HUDEP-2 (cell line): ENCODE data around the gene ZNF292.
A peak's percentile ranks its signal among the peaks of the same experiment; 100 is the strongest.
"Not testable (repeated sequence)": the region's sequence is repeated elsewhere in the genome, so short reads cannot be mapped to it uniquely, and the experiment has no call there.

Source experiments
- DNase-seq, 76 experiments: peaks; one replicate each; lab custom pipeline; 2025; ENCODE audit not compliant: unreplicated experiment in 76 of 76; lab: John Stamatoyannopoulos, UW

The ZNF292 gene

DNA sequence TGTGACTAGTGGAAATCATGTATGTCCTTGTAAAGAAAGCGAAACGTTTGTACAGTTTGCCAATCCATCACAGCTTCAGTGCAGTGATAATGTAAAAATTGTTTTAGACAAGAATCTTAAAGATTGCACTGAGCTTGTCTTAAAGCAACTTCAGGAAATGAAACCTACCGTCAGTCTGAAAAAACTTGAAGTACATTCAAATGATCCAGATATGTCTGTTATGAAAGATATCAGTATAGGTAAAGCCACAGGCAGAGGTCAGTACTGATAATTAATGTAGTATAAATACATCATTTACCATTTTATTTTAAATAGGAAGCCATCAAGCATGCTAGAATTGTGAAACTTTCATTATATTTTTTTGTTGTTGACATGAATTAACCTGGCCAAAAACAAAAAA is 106.2 kb downstream of the ZNF292 start:
- peak in 1 of 76 experiments; percentile 27 for DNase-seq

DNA sequence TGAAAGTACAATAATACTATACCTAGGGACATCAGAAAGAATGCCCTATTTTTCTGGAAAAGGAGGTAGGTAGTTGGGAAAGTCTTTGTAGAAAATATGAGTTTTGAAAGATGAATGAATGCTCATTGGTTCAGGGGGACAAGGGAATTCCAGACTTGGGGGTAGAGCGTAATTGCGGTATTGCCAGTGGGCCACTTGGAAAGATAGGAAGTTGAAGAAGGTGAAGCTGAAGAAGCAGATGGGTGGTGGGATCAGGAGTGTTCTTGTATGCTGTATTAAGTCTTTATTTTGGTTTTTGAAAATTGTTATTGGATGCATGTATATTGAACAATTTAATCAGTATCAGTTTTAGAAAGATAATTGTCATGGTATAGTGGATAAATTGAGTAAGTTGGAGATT is 109.1 kb downstream of the ZNF292 start:
- DNase-seq: no peak

DNA sequence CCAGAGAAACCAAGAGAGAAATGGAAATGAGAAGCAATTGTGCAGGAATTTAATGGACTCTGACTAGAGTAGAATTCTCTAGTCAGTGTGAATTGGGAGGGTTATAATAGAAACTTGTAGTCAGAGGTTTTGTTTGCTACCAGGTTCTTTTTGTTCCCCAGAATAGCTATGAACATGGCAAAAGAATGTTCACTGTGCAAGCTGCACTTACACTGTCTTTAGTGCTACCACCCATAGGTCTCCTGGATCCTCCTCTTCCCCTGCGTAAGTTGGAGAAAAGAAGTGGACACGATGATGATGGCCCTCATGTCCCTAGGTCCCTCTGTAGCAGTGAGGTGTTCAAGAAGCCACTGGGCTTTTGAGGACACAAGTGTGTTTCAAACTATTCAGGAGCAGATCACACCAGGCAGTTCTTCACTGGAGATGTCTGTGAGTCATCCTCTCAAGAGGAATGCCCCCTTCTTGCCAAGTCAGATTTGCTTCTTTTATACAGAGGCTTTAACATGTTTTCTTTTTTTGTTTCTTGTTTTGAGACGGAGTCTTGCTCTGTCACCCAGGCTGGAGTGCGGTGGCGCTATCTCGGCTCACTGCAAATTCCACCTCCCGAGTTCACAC is 119.4 kb downstream of the ZNF292 start:
- no peak for DNase-seq

DNA sequence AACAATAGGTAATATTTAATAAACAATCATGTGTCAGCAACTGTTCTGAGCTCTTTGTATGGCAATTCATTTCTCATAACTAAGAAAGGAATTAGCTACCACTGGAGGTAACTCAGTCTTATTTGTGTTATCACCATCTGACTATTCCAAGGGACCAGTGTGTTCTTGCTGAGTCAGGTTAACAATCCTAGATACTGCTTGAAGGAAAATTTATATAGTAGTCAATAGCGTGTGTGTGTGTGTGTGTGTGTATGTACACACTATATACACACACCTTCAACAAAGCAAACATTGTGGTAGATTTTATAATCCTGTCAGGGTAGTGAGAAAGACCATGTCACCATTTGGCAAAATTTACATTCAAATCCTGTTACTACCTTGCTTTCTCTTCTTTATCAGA is 121.3 kb downstream of the ZNF292 start:
- no peak for DNase-seq

DNA sequence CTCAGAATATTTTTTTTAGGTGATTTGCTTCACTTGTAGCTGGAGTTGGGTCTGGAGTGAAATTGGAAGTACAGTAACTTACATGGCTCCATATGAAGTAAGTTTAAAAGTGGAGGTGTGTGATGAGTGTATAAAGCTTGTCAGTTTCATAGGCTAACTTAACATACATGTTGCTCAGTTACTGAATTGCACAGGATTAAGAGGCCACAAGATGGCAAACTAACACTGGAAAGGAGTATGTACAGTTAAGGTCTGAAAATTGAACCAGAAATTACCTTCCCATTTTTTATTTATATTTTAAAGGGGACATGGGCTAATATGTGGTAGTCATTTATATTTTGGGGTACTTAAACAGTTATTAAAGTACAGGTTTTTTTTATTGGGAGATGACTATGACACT is 121.8 kb downstream of the ZNF292 start:
- peak in 31 of 76 experiments; percentile 1 to 64 (median 40) for DNase-seq

DNA sequence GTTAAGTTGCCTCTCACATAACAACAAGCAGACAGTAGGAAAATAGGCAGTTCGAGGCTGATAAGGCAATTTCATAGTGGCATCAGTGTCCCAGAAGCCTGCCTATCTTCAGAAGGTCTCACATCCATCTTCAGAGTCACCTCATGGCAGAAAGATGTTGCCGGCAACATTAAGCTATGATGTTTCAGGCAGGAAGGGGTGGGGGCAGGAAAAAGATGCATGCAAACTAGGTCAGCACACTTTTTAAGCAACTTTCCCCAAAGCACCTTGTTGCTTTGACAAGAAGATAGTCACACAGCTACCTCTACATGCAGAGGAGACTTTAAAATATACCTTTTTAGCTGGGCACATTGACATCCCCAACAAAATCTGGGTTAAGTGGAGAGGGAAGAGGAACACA is 123.8 kb downstream of the ZNF292 start:
- DNase-seq: peak in 4 of 76 experiments; percentile 8 to 33 (median 14)

DNA sequence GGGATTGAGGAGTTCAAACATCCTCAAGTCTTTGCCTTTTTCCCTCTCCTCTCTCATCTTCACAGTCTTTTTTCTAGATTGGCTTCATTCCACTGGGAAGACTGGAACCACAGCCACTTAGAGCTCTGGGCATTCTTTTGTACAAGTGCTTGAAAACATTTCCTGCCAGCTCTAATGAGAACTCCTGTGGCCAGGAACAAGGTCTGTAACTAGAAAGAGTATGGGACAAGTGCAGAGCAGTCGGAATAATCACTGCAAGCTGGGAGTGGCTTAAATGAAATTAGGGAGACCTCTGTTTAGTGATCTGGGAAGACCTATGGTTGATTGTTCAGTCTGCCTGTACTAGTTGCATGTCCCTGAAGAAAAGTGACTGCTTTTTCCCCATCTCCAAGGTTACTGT is 126.1 kb downstream of the ZNF292 start:
- no peak for DNase-seq

DNA sequence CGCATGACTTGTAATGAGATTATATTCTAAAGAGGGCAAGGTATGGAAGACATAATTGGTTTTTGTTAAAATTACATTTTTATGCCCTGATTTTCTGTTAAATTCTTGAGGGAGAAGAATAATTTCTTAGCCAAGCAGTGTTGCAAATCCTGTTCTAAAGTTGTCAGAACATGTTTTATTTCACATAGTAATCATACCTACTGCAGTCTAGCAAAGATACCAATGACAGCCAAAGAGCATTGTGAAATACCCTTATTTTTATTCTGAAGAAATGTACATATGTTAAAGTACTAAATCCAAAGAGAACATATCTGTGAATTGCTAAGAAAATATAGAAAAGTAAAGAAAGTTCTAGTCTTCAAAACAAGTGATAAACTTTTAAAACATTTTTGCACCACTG is 127.4 kb downstream of the ZNF292 start:
- no peak for DNase-seq

DNA sequence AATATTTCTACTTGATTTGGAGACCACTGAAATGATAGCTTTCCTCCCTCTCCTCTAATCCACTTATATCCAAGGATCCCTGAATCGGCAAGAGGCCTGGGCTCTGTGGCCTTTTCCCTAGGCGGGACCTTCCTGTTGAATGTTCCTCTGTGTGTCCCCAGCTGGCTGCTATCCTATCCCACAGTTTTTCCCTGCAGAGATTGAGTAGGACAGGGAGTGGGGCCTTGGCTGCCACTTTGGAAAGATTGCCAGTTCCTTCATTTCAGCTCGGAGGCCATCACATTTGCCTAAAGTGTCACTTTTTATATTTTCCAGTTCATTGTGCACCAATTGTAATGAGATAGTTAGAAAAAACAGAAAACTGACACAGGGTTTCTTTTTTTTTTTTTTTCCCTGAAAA is 128.1 kb downstream of the ZNF292 start:
- no peak for DNase-seq

DNA sequence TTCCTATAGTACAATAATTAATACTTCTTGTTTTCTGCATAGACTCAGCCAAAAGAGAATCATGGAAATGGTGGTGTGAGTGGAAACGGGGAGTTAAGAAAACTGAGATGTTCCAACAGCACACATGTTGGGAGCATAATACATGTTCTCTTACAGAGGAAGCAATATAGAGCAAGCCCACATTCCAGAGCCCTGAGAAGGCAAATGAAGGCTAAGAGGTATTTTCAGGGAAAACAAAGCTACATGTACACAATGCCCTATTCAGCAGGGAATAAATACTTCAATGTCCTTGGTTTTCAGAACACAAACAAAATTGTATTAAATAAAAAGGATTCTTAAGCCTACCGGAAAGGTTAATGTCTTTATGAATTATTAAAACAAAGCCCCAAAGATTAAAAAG is 131.9 kb downstream of the ZNF292 start:
- DNase-seq: no peak

DNA sequence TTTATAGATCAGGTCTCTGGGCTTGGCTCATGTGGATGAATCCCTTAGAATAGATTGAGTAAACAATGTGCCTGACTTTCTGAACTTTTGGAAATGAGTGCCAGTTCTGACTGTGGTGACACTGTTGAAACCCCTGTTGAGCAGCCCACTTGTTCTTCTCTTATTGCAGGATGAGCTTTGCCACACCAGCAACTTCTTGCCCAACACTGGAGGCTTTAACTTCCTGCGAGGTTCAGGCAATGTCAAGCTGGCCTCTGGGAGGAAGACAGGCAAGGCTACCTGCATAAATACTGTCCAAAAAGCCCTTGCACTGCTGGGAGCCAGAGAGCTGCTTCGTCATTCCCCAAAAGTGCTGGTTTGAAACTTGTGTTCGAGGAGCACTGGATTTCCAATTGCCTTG is 134.2 kb downstream of the ZNF292 start:
- DNase-seq: no peak

DNA sequence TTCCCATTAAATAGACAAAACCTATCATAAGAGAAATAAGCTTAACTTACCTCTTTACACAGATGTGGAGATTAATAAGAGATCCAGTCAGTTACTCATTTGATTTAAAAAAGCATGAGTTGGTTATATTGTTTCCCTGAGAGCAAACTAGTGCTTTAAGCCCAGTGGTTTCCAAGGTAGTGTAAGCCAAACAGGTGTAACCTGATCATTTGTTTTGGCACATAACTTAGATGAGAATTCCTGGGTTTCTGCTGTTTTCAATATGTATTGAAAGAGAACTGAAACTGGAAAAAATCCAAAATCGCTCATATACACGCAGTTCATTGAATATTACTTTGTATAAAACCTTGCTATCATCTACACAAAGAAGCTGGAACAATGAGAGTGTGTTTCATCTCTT is 136.5 kb downstream of the ZNF292 start:
- no peak for DNase-seq

DNA sequence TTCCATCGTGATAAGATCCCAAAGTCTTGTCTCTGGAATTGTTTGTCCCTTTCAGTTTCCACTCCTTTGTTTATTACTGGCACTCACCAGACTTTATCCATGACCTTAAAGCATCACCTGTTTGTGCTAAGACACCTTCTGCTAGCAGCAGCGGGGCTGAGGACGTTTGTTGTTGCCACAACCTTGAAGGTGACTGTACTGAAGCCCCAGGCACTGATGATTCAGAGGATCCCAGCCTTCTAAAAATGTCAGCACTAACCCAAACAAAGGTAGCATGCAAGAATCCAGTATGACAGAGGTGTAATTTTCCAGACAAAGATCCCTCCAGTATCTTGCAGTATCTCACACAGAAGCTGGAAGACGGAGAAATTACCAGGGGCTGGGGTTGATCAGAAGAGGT is 138.2 kb downstream of the ZNF292 start:
- no peak for DNase-seq

DNA sequence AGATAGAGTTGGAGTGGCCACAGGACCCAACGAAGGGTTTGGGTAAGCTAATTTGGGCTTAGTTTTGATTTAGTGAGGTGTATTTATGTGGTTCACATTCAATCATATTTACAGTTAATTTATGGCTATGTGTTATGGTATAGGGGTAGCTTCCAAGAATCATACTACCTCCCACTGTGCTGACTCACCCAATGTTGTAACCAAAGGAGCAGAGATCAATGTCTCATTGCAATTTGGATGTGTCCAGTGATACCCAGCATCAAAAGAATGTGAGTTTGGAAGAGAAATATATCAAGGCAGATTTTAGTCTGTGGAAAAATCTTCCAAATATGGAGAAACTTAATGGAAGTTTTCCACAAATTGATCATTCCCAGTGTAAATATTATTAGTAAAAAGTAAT is 141.8 kb downstream of the ZNF292 start:
- DNase-seq: no peak

DNA sequence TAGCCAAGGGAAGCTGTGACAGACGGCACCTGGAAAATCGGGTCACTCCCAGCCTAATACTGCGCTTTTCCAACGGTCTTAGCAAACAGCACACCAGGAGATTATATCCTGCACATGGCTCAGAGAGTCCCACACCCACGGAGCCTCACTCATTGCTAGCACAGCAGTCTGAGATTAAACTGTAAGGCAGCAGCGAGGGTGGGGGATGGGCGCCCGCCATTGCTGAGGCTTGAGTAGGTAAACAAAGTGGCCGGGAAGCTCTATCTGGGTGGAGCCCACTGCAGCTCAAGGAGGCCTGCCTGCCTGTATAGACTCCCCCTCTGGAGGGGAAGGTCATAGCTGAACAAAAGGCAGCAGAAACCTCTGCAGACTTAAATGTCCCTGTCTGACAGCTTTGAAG is 145.9 kb downstream of the ZNF292 start:
- DNase-seq: not testable (repeated sequence)

DNA sequence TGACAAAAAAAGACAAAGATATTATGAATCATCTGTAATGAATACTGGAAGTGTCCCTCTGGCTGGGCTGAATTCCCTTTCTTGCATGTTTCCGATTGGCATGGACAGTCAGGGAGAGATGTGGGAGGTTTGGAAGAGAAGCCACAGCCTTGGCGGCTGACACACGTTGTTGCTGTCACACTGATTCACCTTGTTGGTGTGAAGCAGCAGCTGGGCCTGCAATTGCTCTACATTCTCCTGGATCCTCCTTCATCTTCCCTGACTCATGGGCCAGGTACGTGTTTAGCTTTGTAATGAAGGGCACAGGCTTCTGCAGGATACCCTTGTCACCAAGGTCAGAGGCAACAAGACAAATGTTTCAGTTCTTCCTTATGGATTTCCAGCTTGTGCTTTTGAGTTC is 153.6 kb downstream of the ZNF292 start:
- DNase-seq: no peak

DNA sequence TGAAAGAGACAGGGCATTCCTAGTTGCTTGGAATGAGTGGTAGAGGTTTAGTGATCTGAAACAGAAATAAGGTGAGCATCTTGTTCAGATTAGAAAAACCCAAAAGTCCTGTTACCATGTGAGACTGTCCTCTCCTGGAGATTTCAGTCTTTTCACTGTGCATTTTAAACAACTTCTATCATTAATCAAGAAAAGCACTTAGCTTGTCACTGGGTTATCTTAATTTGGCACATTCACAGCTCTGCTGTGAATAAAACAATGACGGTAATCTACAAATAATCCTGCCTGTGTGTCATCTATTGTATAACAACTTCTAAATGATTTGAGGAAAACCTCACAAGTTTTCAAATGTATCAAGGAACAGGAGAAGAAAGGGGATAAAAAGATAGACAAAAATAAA is 157.5 kb downstream of the ZNF292 start:
- DNase-seq: no peak
